WI38 (cell line): ENCODE measurements around the gene BGN.

Experiments
- H3K4me3 ChIP-seq: 2 replicates; pipeline ENCODE4 v1.5.1; 2011; ENCODE audit warnings: low read depth, mild to moderate bottlenecking, control low read depth, low read length
- CTCF ChIP-seq: IDR thresholded peaks from 2 replicates; pipeline ENCODE4 v1.5.1; 2012; ENCODE audit warnings: low read depth, mild to moderate bottlenecking, control low read depth, low read length

Gene BGN

GRCh38 chrX:153498453-153498852, 3.7 kb downstream of the BGN start:
- no peak overlapping the region for H3K4me3 ChIP-seq
- no peak for TF ChIP-seq CTCF

- TF ChIP-seq CTCF, result no peak
- no peak overlapping the region for H3K4me3 ChIP-seq
Observed at GRCh38 chrX:153499341-153499740, 4.6 kb downstream of the BGN start.

GRCh38 chrX:153499876-153500275, 5.1 kb downstream of the BGN start:
- no peak for TF ChIP-seq CTCF
- H3K4me3 ChIP-seq, result no peak overlapping the region

GRCh38 chrX:153500676-153501280, 6.0 kb downstream of the BGN start:
- no peak for TF ChIP-seq CTCF
- no peak overlapping the region for H3K4me3 ChIP-seq

- H3K4me3 ChIP-seq, result no peak overlapping the region
- TF ChIP-seq CTCF, result no peak
Observed at GRCh38 chrX:153501530-153501929, 6.8 kb downstream of the BGN start.

GRCh38 chrX:153502131-153502530, 7.4 kb downstream of the BGN start:
- TF ChIP-seq CTCF, result no peak

GRCh38 chrX:153502796-153503195, 8.0 kb downstream of the BGN start:
- H3K4me3 ChIP-seq, result no peak overlapping the region
- no peak for TF ChIP-seq CTCF

More at GRCh38 chrX:153502131-153502530, 7.4 kb downstream of the BGN start:
- H3K4me3 ChIP-seq, result no peak overlapping the region
